ENCODE data around the gene ZNF142. TPM values are rescaled to one million over a fixed set of nuclear protein-coding genes. Genes with fewer than 3 reads are reported as not detected.

ZNF142 gene
- total and polyA plus RNA-seq, 12 donors, result 6.5 to 24.6 (median 20.1) TPM

DNA sequence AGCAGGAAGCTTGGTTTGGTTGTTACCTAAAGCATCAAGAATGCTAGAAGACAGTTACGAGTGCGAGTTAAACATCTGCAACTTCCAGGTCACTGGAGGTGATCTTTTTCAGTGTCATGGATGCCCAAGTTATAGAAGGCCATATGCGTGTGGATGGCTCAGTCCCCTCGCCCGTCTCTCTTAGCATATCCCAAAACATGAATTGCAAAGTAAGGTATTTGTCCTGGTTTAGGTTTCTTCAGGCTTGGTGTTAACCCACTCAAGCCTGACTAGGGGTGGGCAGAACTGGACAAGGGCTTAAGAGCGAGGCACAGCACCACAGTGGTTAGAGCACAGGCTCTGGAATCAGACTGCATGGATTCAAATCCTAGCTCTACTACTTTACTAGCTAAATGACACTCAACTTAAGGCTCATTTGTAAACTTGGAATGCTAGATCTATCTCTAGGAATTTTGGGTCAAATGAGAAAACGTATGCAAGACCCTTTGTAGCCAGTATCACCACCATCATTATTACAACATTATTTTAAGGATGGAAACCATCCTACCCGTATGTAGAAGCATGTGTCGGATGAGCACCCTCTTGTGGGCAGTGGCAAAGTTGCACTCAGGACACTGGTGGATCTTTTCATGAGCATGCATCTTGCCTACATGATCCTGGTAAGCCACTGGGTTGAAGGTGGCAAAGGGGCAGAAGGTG, 11.2 kb downstream of the ZNF142 start:
- no peaks in the 10 kb centered on the region for H3K4me1 ChIP-seq (replicated peaks in 1 of 2)
- intact Hi-C loops (cut with DNase I), result loop anchor here (10.0 kb wide), 3 partner anchors 73 to 243 kb away; partner anchors contain the start of gene VIL1 (in 1 of the 2)
- H3K4me3 ChIP-seq, result no peak overlapping the region
- no peak overlapping the region for H3K27ac ChIP-seq
- TF ChIP-seq POLR2A (IDR thresholded peaks at IDR 0.05), result no peak
- TF ChIP-seq, protein P1, sequence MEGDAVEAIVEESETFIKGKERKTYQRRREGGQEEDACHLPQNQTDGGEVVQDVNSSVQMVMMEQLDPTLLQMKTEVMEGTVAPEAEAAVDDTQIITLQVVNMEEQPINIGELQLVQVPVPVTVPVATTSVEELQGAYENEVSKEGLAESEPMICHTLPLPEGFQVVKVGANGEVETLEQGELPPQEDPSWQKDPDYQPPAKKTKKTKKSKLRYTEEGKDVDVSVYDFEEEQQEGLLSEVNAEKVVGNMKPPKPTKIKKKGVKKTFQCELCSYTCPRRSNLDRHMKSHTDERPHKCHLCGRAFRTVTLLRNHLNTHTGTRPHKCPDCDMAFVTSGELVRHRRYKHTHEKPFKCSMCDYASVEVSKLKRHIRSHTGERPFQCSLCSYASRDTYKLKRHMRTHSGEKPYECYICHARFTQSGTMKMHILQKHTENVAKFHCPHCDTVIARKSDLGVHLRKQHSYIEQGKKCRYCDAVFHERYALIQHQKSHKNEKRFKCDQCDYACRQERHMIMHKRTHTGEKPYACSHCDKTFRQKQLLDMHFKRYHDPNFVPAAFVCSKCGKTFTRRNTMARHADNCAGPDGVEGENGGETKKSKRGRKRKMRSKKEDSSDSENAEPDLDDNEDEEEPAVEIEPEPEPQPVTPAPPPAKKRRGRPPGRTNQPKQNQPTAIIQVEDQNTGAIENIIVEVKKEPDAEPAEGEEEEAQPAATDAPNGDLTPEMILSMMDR (IDR thresholded peaks at IDR 0.05), result peak; percentile 71 to 83 (median 73)
- H3K27me3 ChIP-seq, result no peaks in the 10 kb centered on the region
- no peaks in the 10 kb centered on the region for H3K9me3 ChIP-seq (replicated peaks in 1 of 3)
- peaks cover 0 to 92% of the 10 kb centered on the region in 2 donors for H3K36me3 ChIP-seq (replicated peaks in 1 of 2)
- 64 to 70% (median 69%) methylated on average over 9 of the region's 9 CpGs for WGBS, 4 donors
- peak; percentile 46 to 83 (median 59) for DNase-seq

DNA sequence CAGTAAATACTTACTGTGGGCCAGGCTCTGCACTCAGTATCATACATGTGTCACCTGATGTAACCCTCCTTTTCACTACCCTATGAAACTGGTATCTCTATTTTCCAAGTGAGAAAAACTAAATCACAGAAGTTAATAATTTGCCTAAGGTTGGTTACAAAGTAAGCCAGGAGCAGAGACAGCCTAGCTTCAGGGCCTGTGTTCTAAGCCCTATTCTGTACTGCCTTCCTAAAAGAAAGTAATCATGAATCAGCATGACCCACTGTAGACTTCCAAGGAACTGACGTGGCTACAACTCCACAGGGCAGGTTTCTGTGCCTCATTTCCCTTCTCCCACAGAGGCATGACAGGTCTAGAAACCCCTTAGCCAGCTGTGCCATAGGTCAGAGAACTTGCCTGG, 14.3 kb downstream of the ZNF142 start:
- WGBS, 4 donors, result 85 to 100% (median 91%) methylated on average over 1 of the region's 1 CpG
- Histone ChIP-seq H3K36me3 (replicated peaks in 1 of 2) (peaks cover 0 to 90% of the 10 kb centered on the region in 2 donors), H3K27ac (no peak overlapping the region), H3K4me3 (no peak overlapping the region), H3K27me3 (no peaks in the 10 kb centered on the region), H3K4me1 (replicated peaks in 1 of 2) (no peaks in the 10 kb centered on the region), H3K9me3 (replicated peaks in 1 of 3) (no peaks in the 10 kb centered on the region)
- no peak for TF ChIP-seq POLR2A (IDR thresholded peaks at IDR 0.05)
- TF ChIP-seq, protein P1 (IDR thresholded peaks at IDR 0.05), result no peak
- intact Hi-C loops (cut with DNase I), result loop anchor here (10.0 kb wide), 3 partner anchors 70 to 240 kb away; partner anchors contain the start of gene VIL1 (in 1 of the 2)
- DNase-seq, result no peak

DNA sequence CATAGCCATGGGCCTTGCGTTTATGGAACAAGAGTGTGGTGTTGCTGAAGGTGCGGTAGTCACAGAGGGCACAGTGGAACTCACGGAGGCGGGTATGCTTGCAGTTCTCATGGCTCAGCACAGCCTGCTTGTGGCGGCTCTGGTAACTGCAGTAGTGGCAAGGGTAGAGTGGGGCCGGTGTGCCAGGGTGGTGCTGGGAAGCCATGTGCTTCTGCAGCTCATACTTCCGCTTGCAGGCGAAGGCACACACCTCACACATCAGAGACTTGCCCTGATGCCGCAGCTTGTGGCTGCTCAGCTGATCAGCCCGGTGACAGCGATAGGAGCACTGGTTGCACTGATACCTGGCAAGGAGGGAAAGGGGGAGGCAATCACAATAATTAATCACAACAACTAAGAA, 14.7 kb downstream of the ZNF142 start:
- H3K9me3 ChIP-seq (replicated peaks in 1 of 3), result no peaks in the 10 kb centered on the region
- H3K36me3 ChIP-seq (replicated peaks in 1 of 2), result peaks cover 0 to 88% of the 10 kb centered on the region in 2 donors
- no peaks in the 10 kb centered on the region for H3K27me3 ChIP-seq
- DNase-seq, result no peak
- TF ChIP-seq, protein P1 (IDR thresholded peaks at IDR 0.05), result no peak
- no peak for TF ChIP-seq POLR2A (IDR thresholded peaks at IDR 0.05)
- 86 to 96% (median 94%) methylated on average over 11 of the region's 11 CpGs for WGBS, 4 donors
- no peak overlapping the region for H3K4me3 ChIP-seq
- intact Hi-C loops (cut with DNase I), result loop anchor here (10.0 kb wide), 3 partner anchors 70 to 240 kb away; partner anchors contain the start of gene VIL1 (in 1 of the 2)
- H3K27ac ChIP-seq, result no peak overlapping the region
- H3K4me1 ChIP-seq (replicated peaks in 1 of 2), result no peaks in the 10 kb centered on the region

DNA sequence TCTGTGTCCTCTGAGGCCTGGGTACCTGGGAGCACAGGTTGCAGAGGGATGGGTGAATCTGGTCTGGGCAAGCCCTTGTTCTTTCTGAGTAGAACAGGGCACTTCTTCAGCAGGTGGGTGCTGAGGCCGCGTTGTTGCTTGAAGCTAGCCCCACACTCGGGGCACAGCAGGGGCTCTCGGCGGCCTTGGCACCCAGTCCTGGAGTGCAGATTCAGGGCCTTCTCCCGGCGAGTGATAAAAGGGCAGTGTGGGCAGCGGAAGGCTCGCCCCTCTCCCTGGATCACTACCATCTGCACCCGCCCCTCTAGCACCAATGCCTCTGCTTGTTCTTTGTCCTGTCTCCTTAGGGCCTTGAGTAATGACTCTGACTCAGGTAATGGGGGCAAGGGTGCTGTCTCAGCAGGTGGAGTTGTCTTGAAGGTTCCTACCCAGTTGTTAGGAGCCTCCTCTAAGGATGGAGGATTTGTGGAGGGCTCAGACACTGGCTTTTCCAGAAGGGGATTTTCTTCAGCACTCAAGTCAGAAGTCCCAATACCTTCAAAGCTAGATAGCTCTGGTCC, 15.6 kb downstream of the ZNF142 start:
- TF ChIP-seq, protein P1 (IDR thresholded peaks at IDR 0.05), result no peak
- no peak for TF ChIP-seq POLR2A (IDR thresholded peaks at IDR 0.05)
- Histone ChIP-seq H3K27me3 (no peaks in the 10 kb centered on the region), H3K27ac (no peak overlapping the region), H3K4me3 (no peak overlapping the region), H3K9me3 (replicated peaks in 1 of 3) (no peaks in the 10 kb centered on the region), H3K36me3 (replicated peaks in 1 of 2) (peaks cover 0 to 87% of the 10 kb centered on the region in 2 donors), H3K4me1 (replicated peaks in 1 of 2) (no peaks in the 10 kb centered on the region)
- 86 to 92% (median 89%) methylated on average over 8 to 10 of the region's 10 CpGs; no CpG with 5 or more reads in 1 of the 4 donors for WGBS, 4 donors
- no peak for DNase-seq
- intact Hi-C loops (cut with DNase I), result loop anchor here (10.0 kb wide), 3 partner anchors 69 to 239 kb away; partner anchors contain the start of gene VIL1 (in 1 of the 2)
